Islet precursor cell (in vitro differentiated cells): ENCODE measurements around the gene ATP13A4.
"Not testable (repeated sequence)": the region's sequence is repeated elsewhere in the genome, so short reads cannot be mapped to it uniquely, and the experiment has no call there.

Source experiments
- DNase-seq: peaks from one replicate; pipeline ENCODE4 v3.0.0-alpha.2; 2018

ATP13A4 gene

GRCh38 chr3:193560091-193560490 is 5.4 kb upstream of the ATP13A4 start:
- no peak for DNase-seq

- no peak for DNase-seq
Measured at GRCh38 chr3:193559100-193559499, 4.4 kb upstream of the ATP13A4 start.

- DNase-seq, result no peak
Measured at GRCh38 chr3:193556841-193557240, 2.1 kb upstream of the ATP13A4 start.

- DNase-seq, result no peak
Measured at GRCh38 chr3:193553586-193553985, 1.1 kb downstream of the ATP13A4 start.

GRCh38 chr3:193552923-193553322 is 1.8 kb downstream of the ATP13A4 start:
- no peak for DNase-seq

DNA sequence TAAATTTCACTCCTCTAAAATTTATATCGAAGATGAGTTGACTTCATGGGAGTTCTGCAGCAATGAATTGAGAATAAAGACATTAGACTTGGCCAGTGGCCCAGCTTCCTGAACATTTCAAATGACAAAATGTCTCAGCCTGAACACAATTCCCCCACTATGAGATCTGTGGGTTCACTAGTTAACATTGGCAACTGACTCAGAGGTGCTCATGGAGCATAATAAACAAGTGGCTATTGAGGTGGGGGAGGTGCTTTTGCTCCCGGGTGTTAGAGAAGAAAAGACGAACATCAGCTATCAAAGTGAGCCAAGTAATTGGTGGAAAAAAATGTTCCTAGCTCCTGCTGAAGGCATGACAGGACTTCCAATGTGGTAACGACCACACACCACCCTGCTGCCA is 6.3 kb downstream of the ATP13A4 start:
- no peak for DNase-seq

- DNase-seq, result no peak
Measured at GRCh38 chr3:193546129-193546528, 8.6 kb downstream of the ATP13A4 start.

DNA sequence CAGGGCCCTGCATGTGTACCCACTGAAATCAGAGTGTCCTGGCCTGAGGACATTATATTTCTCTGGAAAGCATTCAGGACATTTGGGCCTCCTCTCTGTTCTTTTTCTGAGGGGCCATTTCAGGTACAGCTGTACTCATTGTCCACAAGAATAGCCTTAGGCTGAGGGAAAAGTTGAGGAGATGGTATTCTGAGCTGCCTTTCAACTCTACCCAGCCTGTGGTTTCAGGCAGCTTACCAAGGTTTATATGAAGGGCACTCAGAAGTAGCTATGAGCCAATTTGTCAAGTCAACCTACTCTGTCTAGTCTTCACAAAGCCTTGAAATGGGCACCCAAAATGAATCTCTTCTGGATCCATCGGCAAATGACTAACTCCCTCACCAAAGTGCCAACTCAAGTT is 9.4 kb downstream of the ATP13A4 start:
- no peak for DNase-seq

GRCh38 chr3:193544289-193544688 is 10.4 kb downstream of the ATP13A4 start:
- DNase-seq, result no peak

GRCh38 chr3:193530231-193531165 is 24.2 kb downstream of the ATP13A4 start:
- no peak for DNase-seq

GRCh38 chr3:193526085-193526484 is 28.6 kb downstream of the ATP13A4 start:
- not testable (repeated sequence) for DNase-seq

GRCh38 chr3:193522473-193522872 is 32.2 kb downstream of the ATP13A4 start:
- no peak for DNase-seq

GRCh38 chr3:193520738-193521137 is 34.0 kb downstream of the ATP13A4 start:
- DNase-seq, result peak; percentile 65

DNA sequence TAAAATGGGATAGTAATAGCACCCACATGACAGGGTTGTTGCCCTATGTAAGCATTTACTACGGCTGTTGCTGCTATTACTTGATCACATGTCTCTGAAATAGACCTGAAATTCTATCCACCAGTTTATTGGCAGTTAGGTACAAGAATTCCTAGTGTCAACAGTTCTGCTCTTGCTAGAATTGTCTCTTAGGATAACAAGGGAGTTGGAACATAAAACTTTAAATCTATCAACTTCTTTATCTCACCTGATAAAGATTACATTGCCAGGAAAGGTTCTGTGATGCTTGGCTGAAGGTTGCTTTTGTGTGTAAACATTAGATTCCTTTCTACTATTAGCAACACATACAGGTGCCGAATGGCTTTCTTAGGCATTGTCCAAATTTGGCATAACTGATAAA is 38.7 kb downstream of the ATP13A4 start:
- DNase-seq, result no peak

- DNase-seq, result no peak
Measured at GRCh38 chr3:193510154-193510553, 44.5 kb downstream of the ATP13A4 start.

DNA sequence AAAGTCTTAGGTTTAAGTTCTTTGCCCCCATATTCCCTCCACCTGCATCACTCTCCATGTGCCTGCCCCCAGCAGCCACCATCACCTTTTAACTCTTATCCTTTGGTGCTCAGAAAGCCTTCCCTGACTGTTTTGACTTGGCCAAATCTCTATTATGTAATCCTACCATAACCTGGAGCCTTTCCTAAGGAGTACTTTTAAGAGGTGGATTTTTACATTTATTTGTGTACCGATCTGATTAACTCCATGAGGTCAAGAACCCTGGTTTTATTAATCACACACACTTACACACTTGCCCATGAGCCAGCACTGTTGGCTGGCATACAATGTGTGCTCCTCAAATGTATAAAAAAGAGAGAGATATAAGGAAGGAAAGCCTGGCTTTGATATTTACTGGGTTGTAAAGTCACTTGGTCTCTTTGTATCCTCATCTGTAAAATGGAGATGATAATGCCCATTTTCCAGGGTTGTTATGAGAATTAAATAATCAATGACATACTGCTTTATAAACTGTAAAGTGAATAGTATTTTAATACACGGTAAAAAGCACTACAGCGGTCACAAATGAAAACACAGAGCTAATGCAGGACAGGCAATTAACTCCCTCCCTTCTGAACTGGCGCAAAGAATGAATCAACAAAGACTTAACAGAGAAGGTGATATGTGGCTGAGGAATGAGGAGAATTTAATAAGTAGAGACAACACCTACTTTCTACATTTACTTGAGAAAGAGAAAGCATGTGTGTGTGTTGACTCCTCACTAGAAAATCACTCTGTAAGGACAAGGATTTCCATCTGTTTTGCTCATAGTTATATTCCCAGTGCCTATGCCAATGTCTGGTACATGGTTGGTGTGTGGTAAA is 45.4 kb downstream of the ATP13A4 start:
- no peak for DNase-seq

DNA sequence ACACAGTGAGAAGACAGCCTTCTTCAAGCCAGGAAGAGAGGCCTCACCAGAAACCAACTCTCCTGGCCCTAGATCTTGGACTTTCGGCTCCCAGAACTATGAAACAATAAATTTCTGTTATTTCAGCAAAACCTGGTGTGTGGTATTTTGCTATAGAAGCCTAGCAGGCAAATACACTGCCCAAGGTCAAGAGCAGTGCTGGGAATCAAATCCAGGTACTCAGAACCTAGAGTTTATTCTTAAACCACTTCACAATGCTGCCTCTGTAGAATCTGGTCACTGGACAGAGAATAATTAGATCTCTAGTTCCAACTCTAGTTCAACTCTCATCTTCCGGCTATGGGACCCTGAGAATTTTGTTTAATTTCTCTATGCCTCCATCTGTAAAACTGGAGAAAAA is 46.6 kb downstream of the ATP13A4 start:
- DNase-seq, result no peak

DNA sequence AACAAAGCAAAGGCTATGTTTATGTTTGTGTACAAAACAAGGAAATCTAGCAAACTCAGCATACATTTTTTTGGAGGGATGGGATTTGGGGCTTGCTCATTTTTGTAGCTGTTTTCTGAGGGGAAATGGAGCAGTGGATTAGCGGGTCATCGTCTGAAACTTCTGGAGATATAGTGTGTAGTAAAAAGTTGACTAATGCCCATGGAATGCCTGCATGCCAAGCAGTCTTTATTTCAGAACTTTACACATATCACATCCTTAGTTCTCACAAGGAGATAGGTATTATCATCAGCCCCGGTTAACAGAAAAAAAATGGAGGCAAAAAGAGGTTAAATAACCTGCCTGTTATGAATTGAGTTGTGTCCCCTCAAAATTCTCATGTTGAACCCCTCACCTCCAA is 47.1 kb downstream of the ATP13A4 start:
- DNase-seq, result no peak

- no peak for DNase-seq
Measured at GRCh38 chr3:193506921-193507320, 47.8 kb downstream of the ATP13A4 start.

GRCh38 chr3:193502871-193503270 is 51.8 kb downstream of the ATP13A4 start:
- DNase-seq, result no peak

DNA sequence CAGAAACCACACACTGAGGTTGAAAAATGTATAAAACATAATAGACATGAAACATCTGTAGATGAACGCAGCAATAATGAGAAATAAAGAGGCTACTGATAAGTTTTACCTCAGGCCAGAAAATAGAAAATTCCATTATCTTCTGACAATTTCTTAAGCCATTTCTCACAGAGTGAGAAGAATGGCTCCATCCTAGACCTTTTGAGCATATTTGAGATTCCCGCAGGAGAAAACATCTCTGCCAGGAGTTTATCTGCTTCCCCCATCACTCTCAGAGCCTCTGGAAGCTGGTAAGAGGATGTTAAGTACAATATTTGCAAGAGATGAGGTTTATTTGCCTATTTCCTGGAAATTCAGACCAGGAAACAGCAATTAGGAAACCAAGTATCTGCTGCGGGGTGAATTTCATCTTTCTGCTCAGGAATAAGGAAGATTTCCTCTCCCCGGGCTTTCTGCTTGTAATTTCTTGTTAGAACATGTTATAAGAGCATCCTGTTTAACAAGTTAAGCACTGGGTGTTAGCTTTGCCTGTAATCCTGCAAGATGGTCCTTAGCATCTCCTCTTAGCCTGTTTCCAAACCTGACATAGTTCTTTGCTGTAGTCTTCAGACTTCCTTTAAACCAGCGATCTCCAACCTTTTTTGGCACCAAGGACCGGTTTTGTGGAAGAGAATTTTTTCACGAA is 54.8 kb downstream of the ATP13A4 start:
- DNase-seq, result no peak

DNA sequence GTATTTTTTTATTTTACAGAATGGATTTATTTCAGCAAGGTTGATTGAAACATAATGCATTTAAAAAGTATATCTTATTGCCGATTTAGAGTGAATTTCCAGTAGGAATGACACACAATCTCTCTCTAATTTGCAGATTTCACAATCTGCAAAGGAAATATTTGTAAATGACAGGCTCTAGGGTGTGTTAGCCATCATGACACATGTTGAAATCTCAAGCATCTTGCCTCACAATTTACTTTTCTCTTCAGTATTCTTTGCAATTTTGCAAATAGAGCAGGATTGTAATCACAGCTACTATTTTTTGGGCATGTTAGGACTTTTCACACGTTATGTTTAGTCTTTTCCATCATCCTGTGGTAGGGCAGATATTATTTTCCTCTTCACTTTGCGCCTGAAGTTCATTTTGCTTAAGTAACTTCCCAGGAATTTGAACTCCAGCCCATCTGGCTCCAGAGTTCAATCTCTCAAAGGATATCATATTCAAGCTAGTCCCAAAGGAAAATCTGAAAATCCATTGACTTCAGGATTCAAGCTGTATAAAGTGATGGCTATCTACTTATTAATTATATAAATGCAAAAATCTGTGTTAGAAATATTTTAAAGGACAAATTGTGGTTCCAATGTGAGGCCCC is 55.4 kb downstream of the ATP13A4 start:
- DNase-seq, result no peak

GRCh38 chr3:193498215-193498614 is 56.5 kb downstream of the ATP13A4 start:
- no peak for DNase-seq
